A549 (cell line): ENCODE data around the gene C1QTNF7.

ENCODE experiments used
- CBX8 ChIP-seq: fragments of 200-600 bp; sonication (generic); IDR thresholded peaks from 2 replicates; pipeline ENCODE4 v1.6.1; 2016
- CHD2 ChIP-seq: fragments of 150-350 bp; IDR thresholded peaks from 2 replicates; pipeline ENCODE4 v1.6.1; 2014; ENCODE audit warnings: low read length; ENCODE audit not compliant: partially characterized antibody
- EP300 ChIP-seq, 2 experiments: fragments of >200 bp; sonication (Bioruptor Twin); formaldehyde crosslinking; IDR thresholded peaks; 2 replicates in 1 of 2; 3 replicates in 1 of 2; pipeline ENCODE4 v1.6.1; 2016 to 2017
- ESRRA ChIP-seq: fragments of 150-350 bp; IDR thresholded peaks from 2 replicates; pipeline ENCODE4 v1.6.1; 2014; ENCODE audit warnings: mild to moderate bottlenecking, low read length, borderline replicate concordance
- FOSL2 ChIP-seq, 2 experiments: fragments of 450-650 bp in 1 of 2; fragments of >200 bp in 1 of 2; sonication (Bioruptor Twin) in 1 of 2; formaldehyde crosslinking; IDR thresholded peaks; 2 replicates each; pipeline versions ENCODE4 v1.5.0 to v1.6.1; 2016 to 2020; ENCODE audit warnings: mild to moderate bottlenecking in 1 of 2, moderate library complexity in 1 of 2
- MYC ChIP-seq: IDR thresholded peaks from 2 replicates; pipeline ENCODE4 v1.6.1; 2012; ENCODE audit warnings: mild to moderate bottlenecking, inconsistent platforms, low read length, improper control_type of control experiment, borderline replicate concordance
- NR3C1 ChIP-seq: fragments of >200 bp; sonication (Bioruptor Twin); formaldehyde crosslinking; IDR thresholded peaks from 3 replicates; pipeline ENCODE4 v1.6.1; 2017
- PHF8 ChIP-seq: fragments of 200-600 bp; sonication (generic); IDR thresholded peaks from 2 replicates; pipeline ENCODE4 v1.6.1; 2016; ENCODE audit warnings: low read depth, mild to moderate bottlenecking, antibody characterized with exemption, moderate library complexity, borderline replicate concordance
- POLR2A ChIP-seq: IDR thresholded peaks from 2 replicates; pipeline ENCODE4 v1.6.1; 2012; ENCODE audit warnings: mild to moderate bottlenecking, low read length
- SMC3 ChIP-seq: fragments of >200 bp; sonication (Bioruptor Twin); formaldehyde crosslinking; IDR thresholded peaks from 3 replicates; pipeline ENCODE4 v1.6.1; 2018; ENCODE audit warnings: inconsistent platforms
- ZC3H11A ChIP-seq: fragments of 450-650 bp; IDR thresholded peaks from 2 replicates; pipeline ENCODE4 v1.6.1; 2014; ENCODE audit warnings: antibody characterized with exemption, mild to moderate bottlenecking
- ZSCAN20 ChIP-seq: fragments of 250-450 bp; sonication (Bioruptor Pico); IDR thresholded peaks from 2 replicates; pipeline ENCODE4 v1.8.0; 2022; ENCODE audit warnings: mild to moderate bottlenecking, moderate library complexity
- TF ChIP-seq, protein P1 (sequence below): fragments of >200 bp; sonication (Bioruptor Twin); formaldehyde crosslinking; IDR thresholded peaks from 3 replicates; pipeline ENCODE4 v1.5.1; 2016
- TF ChIP-seq, protein P2 (sequence below): IDR thresholded peaks from 2 replicates; pipeline ENCODE4 v1.6.1; 2012

- no peak for TF ChIP-seq ESRRA
- TF ChIP-seq, protein P1, sequence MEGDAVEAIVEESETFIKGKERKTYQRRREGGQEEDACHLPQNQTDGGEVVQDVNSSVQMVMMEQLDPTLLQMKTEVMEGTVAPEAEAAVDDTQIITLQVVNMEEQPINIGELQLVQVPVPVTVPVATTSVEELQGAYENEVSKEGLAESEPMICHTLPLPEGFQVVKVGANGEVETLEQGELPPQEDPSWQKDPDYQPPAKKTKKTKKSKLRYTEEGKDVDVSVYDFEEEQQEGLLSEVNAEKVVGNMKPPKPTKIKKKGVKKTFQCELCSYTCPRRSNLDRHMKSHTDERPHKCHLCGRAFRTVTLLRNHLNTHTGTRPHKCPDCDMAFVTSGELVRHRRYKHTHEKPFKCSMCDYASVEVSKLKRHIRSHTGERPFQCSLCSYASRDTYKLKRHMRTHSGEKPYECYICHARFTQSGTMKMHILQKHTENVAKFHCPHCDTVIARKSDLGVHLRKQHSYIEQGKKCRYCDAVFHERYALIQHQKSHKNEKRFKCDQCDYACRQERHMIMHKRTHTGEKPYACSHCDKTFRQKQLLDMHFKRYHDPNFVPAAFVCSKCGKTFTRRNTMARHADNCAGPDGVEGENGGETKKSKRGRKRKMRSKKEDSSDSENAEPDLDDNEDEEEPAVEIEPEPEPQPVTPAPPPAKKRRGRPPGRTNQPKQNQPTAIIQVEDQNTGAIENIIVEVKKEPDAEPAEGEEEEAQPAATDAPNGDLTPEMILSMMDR, result no peak
- TF ChIP-seq NR3C1, result no peak
- TF ChIP-seq POLR2A, result no peak
- TF ChIP-seq ZSCAN20, result no peak
- no peak for TF ChIP-seq CBX8
- TF ChIP-seq ZC3H11A, result no peak
- TF ChIP-seq, protein P2, sequence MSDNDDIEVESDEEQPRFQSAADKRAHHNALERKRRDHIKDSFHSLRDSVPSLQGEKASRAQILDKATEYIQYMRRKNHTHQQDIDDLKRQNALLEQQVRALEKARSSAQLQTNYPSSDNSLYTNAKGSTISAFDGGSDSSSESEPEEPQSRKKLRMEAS, result no peak
- no peak for TF ChIP-seq CHD2
- no peak for TF ChIP-seq SMC3
- TF ChIP-seq PHF8, result no peak
- TF ChIP-seq EP300 (IDR thresholded peaks at IDR 0.05), result no peak
- no peak for TF ChIP-seq FOSL2 (IDR thresholded peaks at IDR 0.05)
- TF ChIP-seq FOSL2 (CRISPR knock-in tag; IDR thresholded peaks at IDR 0.05), result no peak
- no peak for TF ChIP-seq MYC
These were observed 25.7 kb upstream of the C1QTNF7 start for GRCh38 chr4:15402146-15402545.
